Inflammatory macrophage (primary cell): ENCODE results near the gene LRP10.

Source experiments
- DNase-seq, 2 donors: peaks; one replicate each; pipeline ENCODE4 v3.0.0-alpha.2; 2020 to 2022

The LRP10 gene

DNA sequence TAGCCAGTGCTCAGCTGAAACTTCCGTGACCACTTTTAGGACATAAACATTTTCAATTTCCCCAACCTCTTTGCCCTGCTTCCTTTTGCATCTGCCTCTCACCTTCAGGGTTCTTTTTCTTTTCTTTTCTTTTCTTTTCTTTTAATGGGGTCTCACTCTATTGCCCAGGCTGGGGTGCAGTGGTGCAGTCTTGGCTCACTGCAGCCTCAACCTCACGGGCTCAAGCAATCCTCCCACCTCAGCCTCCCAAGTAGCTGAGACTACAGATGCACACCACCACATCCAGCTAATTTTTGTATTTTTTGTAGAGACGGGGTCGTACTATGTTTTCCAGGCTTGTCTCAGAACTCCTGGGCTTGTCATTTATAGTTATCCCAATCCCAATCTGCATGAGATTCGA lies 4.7 kb upstream of the LRP10 start:
- DNase-seq = no peak

DNA sequence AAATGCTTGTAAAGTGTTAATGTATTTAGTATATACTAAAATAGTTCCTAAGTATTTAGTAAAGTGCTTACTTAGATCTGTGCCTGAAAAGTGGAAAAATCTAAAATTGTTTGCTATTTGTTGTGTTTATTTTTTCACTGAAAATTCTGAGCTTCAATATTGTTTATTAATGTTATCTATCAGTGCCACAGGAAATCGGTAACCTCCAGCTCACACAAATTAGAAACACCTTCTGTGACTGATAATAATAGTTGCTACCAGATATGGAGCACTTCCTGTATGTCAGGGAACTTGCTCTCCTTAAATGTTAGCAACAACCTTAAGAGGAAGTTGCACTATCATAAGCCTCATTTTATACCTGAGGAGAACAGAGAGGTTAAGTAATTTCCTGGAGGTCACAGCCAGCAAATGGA lies 723 bp upstream of the LRP10 start:
- DNase-seq = peak in 1 of 2 donors; percentile 49

DNA sequence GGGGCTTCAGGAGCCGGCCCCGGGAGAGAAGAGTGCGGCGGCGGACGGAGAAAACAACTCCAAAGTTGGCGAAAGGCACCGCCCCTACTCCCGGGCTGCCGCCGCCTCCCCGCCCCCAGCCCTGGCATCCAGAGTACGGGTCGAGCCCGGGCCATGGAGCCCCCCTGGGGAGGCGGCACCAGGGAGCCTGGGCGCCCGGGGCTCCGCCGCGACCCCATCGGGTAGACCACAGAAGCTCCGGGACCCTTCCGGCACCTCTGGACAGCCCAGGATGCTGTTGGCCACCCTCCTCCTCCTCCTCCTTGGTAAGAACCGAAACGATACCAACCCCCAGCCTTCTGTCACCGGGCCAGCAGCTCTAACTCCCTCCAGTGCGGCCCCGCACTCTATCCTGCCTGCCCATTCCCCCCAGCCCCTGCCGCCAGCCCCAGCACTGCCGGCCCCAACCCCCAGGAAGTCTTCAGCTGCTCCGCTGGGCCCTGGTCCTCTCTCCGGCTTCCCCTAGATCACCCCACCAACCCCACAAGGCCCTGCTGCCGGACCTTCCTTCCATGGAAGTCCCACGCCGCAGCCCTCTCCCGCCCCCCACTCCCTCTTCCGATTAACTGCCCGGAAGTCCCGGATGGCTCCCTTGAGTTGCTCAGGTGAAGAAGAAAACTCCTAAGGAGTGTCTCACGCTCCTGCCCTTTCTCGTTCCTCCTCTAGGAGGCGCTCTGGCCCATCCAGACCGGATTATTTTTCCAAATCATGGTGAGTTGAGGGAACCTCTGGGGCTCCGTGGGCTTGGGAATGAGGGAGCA lies 693 bp downstream of the LRP10 start:
- DNase-seq = peak; percentile 74 to 79

- DNase-seq = no peak
These were observed 1.4 kb downstream of the LRP10 start for GRCh38 chr14:22872833-22873520.

DNA sequence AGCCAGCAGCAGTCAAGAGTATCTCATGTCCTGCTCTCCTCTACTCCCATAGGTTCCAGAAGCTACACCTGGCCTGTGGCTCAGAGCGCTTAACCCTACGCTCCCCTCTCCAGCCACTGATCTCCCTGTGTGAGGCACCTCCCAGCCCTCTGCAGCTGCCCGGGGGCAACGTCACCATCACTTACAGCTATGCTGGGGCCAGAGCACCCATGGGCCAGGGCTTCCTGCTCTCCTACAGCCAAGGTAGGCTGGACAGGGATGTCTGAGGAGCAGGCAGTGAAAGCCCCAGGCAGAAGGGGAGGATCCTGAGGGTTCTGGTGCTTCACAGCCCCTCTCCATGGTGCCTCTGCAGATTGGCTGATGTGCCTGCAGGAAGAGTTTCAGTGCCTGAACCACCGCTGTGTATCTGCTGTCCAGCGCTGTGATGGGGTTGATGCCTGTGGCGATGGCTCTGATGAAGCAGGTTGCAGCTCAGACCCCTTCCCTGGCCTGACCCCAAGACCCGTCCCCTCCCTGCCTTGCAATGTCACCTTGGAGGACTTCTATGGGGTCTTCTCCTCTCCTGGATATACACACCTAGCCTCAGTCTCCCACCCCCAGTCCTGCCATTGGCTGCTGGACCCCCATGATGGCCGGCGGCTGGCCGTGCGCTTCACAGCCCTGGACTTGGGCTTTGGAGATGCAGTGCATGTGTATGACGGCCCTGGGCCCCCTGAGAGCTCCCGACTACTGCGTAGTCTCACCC lies 3.6 kb downstream of the LRP10 start:
- DNase-seq = no peak

DNA sequence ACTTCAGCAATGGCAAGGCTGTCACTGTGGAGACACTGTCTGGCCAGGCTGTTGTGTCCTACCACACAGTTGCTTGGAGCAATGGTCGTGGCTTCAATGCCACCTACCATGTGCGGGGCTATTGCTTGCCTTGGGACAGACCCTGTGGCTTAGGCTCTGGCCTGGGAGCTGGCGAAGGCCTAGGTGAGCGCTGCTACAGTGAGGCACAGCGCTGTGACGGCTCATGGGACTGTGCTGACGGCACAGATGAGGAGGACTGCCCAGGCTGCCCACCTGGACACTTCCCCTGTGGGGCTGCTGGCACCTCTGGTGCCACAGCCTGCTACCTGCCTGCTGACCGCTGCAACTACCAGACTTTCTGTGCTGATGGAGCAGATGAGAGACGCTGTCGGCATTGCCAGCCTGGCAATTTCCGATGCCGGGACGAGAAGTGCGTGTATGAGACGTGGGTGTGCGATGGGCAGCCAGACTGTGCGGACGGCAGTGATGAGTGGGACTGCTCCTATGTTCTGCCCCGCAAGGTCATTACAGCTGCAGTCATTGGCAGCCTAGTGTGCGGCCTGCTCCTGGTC lies 4.3 kb downstream of the LRP10 start:
- DNase-seq = no peak

DNA sequence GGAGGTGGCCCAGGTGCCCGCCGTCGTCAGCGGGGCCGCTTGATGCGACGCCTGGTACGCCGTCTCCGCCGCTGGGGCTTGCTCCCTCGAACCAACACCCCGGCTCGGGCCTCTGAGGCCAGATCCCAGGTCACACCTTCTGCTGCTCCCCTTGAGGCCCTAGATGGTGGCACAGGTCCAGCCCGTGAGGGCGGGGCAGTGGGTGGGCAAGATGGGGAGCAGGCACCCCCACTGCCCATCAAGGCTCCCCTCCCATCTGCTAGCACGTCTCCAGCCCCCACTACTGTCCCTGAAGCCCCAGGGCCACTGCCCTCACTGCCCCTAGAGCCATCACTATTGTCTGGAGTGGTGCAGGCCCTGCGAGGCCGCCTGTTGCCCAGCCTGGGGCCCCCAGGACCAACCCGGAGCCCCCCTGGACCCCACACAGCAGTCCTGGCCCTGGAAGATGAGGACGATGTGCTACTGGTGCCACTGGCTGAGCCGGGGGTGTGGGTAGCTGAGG lies 5.5 kb downstream of the LRP10 start:
- no peak for DNase-seq

GRCh38 chr14:22878271-22879246 lies 7.0 kb downstream of the LRP10 start:
- no peak for DNase-seq

- no peak for DNase-seq
These were observed 10.5 kb downstream of the LRP10 start for GRCh38 chr14:22882064-22882463.

- DNase-seq = no peak
These were observed 11.1 kb downstream of the LRP10 start for GRCh38 chr14:22882529-22883172.

- DNase-seq = no peak
These were observed 11.8 kb downstream of the LRP10 start, which contains the start of gene REM2 for GRCh38 chr14:22883173-22883976. Gene REM2, plus strand, starts transcription at chr14:22883222. Its CDS starts 66 bp downstream, at chr14:22883288.

DNA sequence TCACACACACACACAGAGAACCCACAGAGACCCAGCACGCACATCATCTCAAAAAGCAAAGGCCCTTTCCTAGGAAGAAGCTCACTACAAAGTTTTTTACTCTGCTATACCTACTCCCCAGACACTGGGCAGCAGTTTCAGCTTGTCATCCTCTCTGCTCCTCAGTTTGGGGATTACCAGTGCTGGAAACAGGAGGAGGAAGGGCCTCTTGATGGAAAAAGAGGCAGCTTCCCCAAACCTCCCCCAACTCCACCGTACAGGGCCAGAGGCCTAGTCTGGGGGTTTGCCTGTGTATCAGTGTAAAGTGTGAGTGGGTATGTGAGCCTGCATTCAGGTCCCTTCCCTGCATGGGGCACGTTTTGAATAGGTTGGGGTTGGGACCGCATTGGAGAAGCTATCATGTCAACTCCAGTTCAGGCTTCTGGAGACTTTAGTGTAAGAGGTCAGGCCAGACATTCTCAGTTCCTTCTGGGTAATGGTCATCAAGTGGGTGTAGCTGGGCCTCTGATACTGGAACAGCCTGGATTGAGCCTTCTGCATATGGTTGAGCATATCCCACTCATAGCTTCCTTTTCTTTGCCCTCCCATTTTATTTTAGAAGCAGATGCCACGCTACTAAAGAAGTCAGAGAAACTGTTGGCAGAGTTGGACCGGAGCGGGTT lies 12.7 kb downstream of the LRP10 start:
- DNase-seq = peak; percentile 36 to 60

- no peak for DNase-seq
These were observed 13.4 kb downstream of the LRP10 start for GRCh38 chr14:22884738-22885523.

GRCh38 chr14:22885975-22886374 lies 14.4 kb downstream of the LRP10 start:
- DNase-seq = no peak

- DNase-seq = peak; percentile 7 to 32
These were observed 15.1 kb downstream of the LRP10 start for GRCh38 chr14:22886500-22887259.

DNA sequence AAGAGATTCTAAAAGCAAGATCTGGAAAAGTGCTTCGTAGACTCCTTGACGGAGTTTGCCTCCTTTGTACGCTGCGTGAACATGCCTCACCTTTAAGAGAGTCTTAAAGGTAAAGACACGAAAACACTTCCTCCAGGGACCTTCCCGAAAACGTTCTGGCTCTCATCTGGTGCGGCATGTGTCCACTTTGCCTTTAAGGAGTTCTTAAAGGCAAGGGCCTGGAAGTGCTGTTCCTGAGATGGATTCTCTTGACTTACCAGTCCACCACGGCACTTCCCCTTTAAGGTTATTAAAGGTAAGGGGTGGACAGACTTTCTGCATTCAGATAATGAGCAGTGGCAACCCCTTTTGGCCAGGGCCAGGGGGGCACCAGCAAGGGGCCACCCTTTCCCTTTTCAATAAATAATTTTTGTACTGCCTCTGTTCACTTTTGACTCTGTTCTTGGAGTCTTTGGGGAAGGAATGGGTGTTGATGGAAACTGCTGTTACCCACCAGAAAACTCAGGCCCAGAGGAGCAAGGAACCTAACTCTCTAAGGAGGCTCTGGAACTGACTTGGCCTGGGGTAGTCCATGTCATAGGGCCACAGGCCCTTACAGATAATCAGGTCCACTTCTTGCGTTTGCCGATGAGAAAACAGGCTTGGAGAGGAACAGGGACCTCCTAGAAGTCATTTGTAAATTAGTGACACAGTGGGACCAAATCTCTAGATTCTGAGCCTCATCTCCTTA lies 15.9 kb downstream of the LRP10 start:
- peak; percentile 25 to 28 for DNase-seq

DNA sequence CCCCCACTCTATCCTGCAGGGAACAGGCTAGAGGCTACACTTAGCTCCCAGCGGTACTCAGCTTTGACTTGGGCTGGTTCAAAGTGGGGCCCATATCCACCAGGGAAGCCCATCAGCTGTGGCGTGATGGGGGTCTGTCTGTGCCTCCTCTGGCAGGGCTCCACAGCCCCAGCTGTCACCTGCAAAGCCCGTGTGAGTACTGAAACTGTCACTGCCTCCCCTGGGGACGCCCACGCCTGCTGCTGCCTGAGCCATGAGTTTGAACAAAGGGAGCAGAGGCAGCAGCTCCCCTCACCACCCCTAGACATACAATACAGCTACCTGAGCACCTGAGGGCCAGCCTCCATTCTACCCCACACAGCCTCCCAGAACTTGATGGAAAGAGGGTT lies 16.4 kb downstream of the LRP10 start:
- DNase-seq = no peak
